DOHH2 (cell line): Measurements from ENCODE around the gene SLC16A3.

Source experiments
- H3F3A ChIP-seq: fragments of 200-600 bp; sonication (generic), shearing (Covaris generic); 2 replicates; pipeline ENCODE4 v1.6.0; 2016; ENCODE audit warnings: antibody characterized with exemption, mild to moderate bottlenecking; ENCODE audit not compliant: control insufficient read depth, insufficient read depth
- H3K27ac ChIP-seq: fragments of 200-600 bp; sonication (generic); 2 replicates; pipeline ENCODE4 v1.5.1; 2014; ENCODE audit warnings: low read depth, mild to moderate bottlenecking, low read length, moderate library complexity
- H3K27me3 ChIP-seq: fragments of 200-600 bp; sonication (generic); 2 replicates; pipeline ENCODE4 v1.6.1; 2014; ENCODE audit warnings: mild to moderate bottlenecking, low read length, mixed read lengths; ENCODE audit not compliant: control insufficient read depth
- H3K36me3 ChIP-seq: fragments of 200-600 bp; sonication (generic); 2 replicates; pipeline ENCODE4 v1.6.1; 2014; ENCODE audit warnings: mild to moderate bottlenecking, low read length, moderate library complexity, mixed read lengths; ENCODE audit not compliant: control insufficient read depth
- H3K4me1 ChIP-seq: fragments of 200-600 bp; sonication (generic); 2 replicates; pipeline ENCODE4 v1.6.1; 2014; ENCODE audit warnings: mild to moderate bottlenecking, low read length, mixed read lengths; ENCODE audit not compliant: control insufficient read depth
- H3K4me2 ChIP-seq: fragments of 200-600 bp; sonication (generic); 2 replicates; pipeline ENCODE4 v1.6.0; 2014; ENCODE audit warnings: mild to moderate bottlenecking, low read length, moderate library complexity
- H3K4me3 ChIP-seq: fragments of 200-600 bp; sonication (generic); 2 replicates; pipeline ENCODE4 v1.5.1; 2014; ENCODE audit warnings: mild to moderate bottlenecking, low read length, mixed read lengths
- H3K79me2 ChIP-seq: fragments of 200-600 bp; sonication (generic); 2 replicates; pipeline ENCODE4 v1.6.1; 2014; ENCODE audit warnings: mild to moderate bottlenecking, low read length, mixed read lengths; ENCODE audit not compliant: control insufficient read depth
- H3K9me2 ChIP-seq: fragments of 200-600 bp; sonication (generic); replicated peaks from 2 replicates; pipeline ENCODE4 v1.6.1; 2014; ENCODE audit warnings: mild to moderate bottlenecking, low read length, mixed read lengths; ENCODE audit not compliant: control insufficient read depth
- H3K9me3 ChIP-seq: fragments of 200-600 bp; sonication (generic); 2 replicates; pipeline ENCODE4 v1.6.1; 2014; ENCODE audit warnings: antibody characterized with exemption, low read length, mixed read lengths; ENCODE audit not compliant: control insufficient read depth, insufficient read depth
- H4K20me1 ChIP-seq: fragments of 200-600 bp; sonication (generic); 2 replicates; pipeline ENCODE4 v1.6.0; 2014; ENCODE audit warnings: low read depth, mild to moderate bottlenecking, antibody characterized with exemption, low read length, moderate library complexity; ENCODE audit not compliant: control insufficient read depth, insufficient read depth
- EZH2phosphoT487 ChIP-seq: fragments of 200-600 bp; sonication (generic); IDR thresholded peaks from 2 replicates; pipeline ENCODE4 v1.6.1; 2017; ENCODE audit warnings: borderline replicate concordance, mild to moderate bottlenecking, antibody characterized with exemption, low read length, moderate library complexity, mixed read lengths
- TF ChIP-seq, protein P1 (sequence below): fragments of 200-600 bp; sonication (generic); IDR thresholded peaks from one replicate; pipeline ENCODE4 v1.5.1; 2014; ENCODE audit warnings: antibody characterized with exemption, mild to moderate bottlenecking, low read depth, low read length; ENCODE audit not compliant: poor library complexity, severe bottlenecking

The SLC16A3 gene

DNA sequence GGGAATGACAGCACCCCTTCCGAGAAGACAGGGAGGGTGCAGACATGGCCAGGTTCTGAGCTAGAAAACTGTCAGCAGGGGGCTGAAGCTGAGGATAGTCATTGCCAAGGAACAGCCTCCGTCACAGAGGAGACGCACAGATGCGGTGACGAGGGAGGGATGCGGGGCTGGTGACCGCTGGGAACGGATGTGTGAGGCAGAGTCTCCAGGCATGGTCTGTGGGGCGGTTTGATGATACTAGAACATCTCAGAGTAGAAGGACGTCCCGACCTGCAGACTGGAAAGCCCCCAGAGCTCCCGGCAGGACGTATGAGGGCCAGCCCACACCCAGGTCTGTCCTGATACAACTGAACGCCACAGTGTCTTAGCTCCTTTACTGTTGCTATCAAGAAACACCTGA lies 46.5 kb downstream of the SLC16A3 start:
- H3K4me3 ChIP-seq, result no peak overlapping the region
- peaks cover 23% of the 10 kb centered on the region for H3K4me1 ChIP-seq
- H3K36me3 ChIP-seq, result peaks cover 25% of the 10 kb centered on the region
- no peak overlapping the region for H3K27ac ChIP-seq
- H3K79me2 ChIP-seq, result peaks cover 29% of the 10 kb centered on the region
- H3K4me2 ChIP-seq, result no peak overlapping the region
- no peaks in the 10 kb centered on the region for H3K9me2 ChIP-seq
- H3F3A ChIP-seq, result no peaks in the 10 kb centered on the region
- H4K20me1 ChIP-seq, result peaks cover 20% of the 10 kb centered on the region; the same call in 1 of the 2 replicates
- peaks cover 18% of the 10 kb centered on the region for H3K27me3 ChIP-seq
- TF ChIP-seq, protein P1, sequence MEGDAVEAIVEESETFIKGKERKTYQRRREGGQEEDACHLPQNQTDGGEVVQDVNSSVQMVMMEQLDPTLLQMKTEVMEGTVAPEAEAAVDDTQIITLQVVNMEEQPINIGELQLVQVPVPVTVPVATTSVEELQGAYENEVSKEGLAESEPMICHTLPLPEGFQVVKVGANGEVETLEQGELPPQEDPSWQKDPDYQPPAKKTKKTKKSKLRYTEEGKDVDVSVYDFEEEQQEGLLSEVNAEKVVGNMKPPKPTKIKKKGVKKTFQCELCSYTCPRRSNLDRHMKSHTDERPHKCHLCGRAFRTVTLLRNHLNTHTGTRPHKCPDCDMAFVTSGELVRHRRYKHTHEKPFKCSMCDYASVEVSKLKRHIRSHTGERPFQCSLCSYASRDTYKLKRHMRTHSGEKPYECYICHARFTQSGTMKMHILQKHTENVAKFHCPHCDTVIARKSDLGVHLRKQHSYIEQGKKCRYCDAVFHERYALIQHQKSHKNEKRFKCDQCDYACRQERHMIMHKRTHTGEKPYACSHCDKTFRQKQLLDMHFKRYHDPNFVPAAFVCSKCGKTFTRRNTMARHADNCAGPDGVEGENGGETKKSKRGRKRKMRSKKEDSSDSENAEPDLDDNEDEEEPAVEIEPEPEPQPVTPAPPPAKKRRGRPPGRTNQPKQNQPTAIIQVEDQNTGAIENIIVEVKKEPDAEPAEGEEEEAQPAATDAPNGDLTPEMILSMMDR, result no peak
- no peak for TF ChIP-seq EZH2phosphoT487
- no peaks in the 10 kb centered on the region for H3K9me3 ChIP-seq

DNA sequence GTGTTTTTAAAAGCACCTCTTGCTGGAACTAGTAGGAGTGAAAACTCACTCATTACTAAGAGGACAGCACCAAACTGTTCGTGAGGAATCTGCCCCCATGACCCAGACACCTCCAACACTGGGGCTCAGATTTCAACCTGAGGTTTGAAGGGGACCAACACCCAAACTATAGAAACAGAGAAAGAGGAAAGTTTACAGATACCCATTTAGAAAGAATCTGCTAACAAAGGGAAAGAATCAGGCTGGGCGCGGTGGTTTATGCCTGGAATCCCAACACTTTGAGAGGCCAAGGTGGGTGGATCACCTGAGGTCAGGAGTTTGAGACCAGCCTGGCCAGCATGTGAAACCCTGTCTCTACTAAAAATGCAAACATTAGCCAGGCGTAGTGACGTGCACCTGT lies 48.1 kb downstream of the SLC16A3 start:
- TF ChIP-seq, protein P1, result no peak
- TF ChIP-seq EZH2phosphoT487, result no peak
- H3K9me3 ChIP-seq, result no peaks in the 10 kb centered on the region
- H3K79me2 ChIP-seq, result peaks cover 13% of the 10 kb centered on the region
- H3K36me3 ChIP-seq, result peaks cover 9% of the 10 kb centered on the region
- H3K4me2 ChIP-seq, result no peak overlapping the region
- H3K9me2 ChIP-seq, result no peaks in the 10 kb centered on the region
- peaks cover 12% of the 10 kb centered on the region for H3K4me1 ChIP-seq
- no peak overlapping the region for H3K27ac ChIP-seq
- peaks cover 6% of the 10 kb centered on the region; the same call in 1 of the 2 replicates for H4K20me1 ChIP-seq
- H3K27me3 ChIP-seq, result peaks cover 18% of the 10 kb centered on the region
- no peaks in the 10 kb centered on the region for H3F3A ChIP-seq
- H3K4me3 ChIP-seq, result no peak overlapping the region

DNA sequence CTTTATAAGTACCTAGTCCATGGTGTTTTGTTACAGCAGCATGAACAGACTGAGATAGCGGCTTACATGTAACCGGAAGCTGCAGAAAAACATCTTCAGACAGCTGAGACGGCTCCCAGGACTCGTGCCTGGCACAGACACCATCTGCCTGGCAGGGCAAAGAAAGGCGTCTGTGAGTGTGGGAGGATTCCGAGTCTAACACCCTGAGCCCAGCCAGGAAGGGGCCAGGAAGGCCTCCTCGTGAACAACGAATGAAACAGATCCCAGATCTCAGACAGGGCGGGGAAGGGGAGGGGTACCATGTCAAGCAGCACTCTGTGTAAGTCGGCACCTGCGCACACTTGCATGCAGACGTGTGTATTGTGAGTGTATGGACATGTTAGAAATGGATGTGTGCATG lies 49.0 kb downstream of the SLC16A3 start:
- no peaks in the 10 kb centered on the region for H4K20me1 ChIP-seq
- no peaks in the 10 kb centered on the region for H3F3A ChIP-seq
- no peak for TF ChIP-seq EZH2phosphoT487
- TF ChIP-seq, protein P1, result no peak
- H3K36me3 ChIP-seq, result peaks cover 3% of the 10 kb centered on the region; the same call in 1 of the 2 replicates
- H3K9me2 ChIP-seq, result no peaks in the 10 kb centered on the region
- no peak overlapping the region for H3K4me3 ChIP-seq
- H3K79me2 ChIP-seq, result peaks cover 5% of the 10 kb centered on the region
- no peak overlapping the region for H3K27ac ChIP-seq
- H3K4me2 ChIP-seq, result no peak overlapping the region
- H3K4me1 ChIP-seq, result peaks cover 5% of the 10 kb centered on the region
- H3K27me3 ChIP-seq, result peaks cover 18% of the 10 kb centered on the region
- H3K9me3 ChIP-seq, result no peaks in the 10 kb centered on the region

DNA sequence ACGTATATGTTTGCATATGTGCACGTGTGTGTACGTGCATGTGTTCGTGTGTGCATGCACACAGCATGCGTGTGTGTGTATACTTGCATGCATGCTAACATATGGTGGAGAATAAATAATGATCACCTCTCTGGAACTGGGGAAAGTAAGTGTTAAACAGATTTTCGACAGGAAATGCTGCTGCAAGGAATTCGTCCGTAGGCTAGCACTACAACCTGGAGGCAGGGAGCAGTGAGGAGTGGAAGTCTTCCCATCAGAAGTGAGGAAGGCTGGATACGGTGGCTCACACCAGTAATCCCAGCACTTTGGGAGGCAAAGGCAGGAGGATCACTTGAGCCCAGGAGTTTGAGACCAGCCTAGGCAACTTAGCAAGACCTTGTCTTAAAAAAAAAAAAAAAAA lies 49.5 kb downstream of the SLC16A3 start:
- no peaks in the 10 kb centered on the region for H4K20me1 ChIP-seq
- H3K27me3 ChIP-seq, result peaks cover 18% of the 10 kb centered on the region
- no peaks in the 10 kb centered on the region for H3K36me3 ChIP-seq
- TF ChIP-seq, protein P1, result no peak
- TF ChIP-seq EZH2phosphoT487, result no peak
- peaks cover 5% of the 10 kb centered on the region for H3K4me1 ChIP-seq
- no peaks in the 10 kb centered on the region for H3K9me3 ChIP-seq
- peaks cover under 1% of the 10 kb centered on the region for H3K79me2 ChIP-seq
- no peaks in the 10 kb centered on the region for H3F3A ChIP-seq
- H3K9me2 ChIP-seq, result no peaks in the 10 kb centered on the region
- H3K4me3 ChIP-seq, result no peak overlapping the region
- H3K27ac ChIP-seq, result no peak overlapping the region
- H3K4me2 ChIP-seq, result no peak overlapping the region
